ENCODE results near the gene CPO.
"Not testable (repeated sequence)": the region's sequence is repeated elsewhere in the genome, so short reads cannot be mapped to it uniquely, and the experiment has no call there.

Gene CPO

DNA sequence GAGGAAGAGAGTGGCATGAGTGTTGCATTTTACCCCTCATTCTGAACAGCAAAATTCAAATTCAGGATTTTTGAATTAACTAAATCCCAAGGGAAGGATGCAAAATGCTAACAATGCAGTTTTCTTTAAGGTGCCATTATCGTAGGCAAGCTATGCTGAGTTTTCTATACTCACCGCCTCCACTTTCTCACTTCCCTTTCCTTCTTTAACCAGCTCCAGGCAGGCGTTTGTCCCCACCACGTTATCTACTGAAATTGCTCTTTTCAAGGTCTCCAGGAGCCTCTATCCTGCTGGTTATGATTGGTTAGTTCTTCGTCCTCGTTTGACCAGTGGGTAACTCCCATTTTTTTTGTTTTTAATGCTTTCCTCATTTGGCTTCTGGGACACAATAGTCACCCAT lies 1.8 kb upstream of the CPO start:
- Histone ChIP-seq H3K27ac (ENCODE audit: insufficient read depth, low read length, poor library complexity, severe bottlenecking) (no peak overlapping the region), H3K9me3 (ENCODE audit: control insufficient read depth, low read length) (no peaks in the 10 kb centered on the region), H3K36me3 (ENCODE audit: control insufficient read depth, insufficient read depth, low read length) (no peaks in the 10 kb centered on the region), H3K4me1 (ENCODE audit: control insufficient read depth, insufficient read depth, low read length, poor library complexity, severe bottlenecking) (no peaks in the 10 kb centered on the region), H3K27me3 (replicated peaks; ENCODE audit: control insufficient read depth, insufficient read depth, low read length, poor library complexity, severe bottlenecking) (no peaks in the 10 kb centered on the region), H3K4me3 (ENCODE audit: insufficient read depth, low read depth, low read length, poor library complexity, severe bottlenecking) (no peak overlapping the region)
- no peak for DNase-seq

DNA sequence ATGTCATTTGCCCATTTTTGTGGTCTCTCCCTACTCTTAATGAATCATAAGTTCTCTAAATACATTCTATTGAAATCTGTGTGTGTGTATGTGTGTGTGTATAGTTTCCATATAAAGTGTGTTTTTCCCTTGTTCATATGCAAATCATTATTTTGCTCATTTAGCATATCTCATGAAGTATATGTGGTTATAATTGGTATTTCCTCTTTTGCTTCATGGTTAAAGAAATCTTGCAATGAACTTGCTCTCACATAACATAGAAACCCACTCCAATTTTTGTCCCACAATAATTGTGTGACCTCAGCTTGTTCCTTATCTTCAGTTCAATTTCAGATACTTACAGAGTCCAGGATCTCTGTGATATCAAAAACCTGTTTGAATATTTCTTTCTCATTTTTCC lies 1.2 kb downstream of the CPO start:
- Histone ChIP-seq H3K27me3 (replicated peaks; ENCODE audit: control insufficient read depth, insufficient read depth, low read length, poor library complexity, severe bottlenecking) (no peaks in the 10 kb centered on the region), H3K4me3 (ENCODE audit: insufficient read depth, low read depth, low read length, poor library complexity, severe bottlenecking) (no peak overlapping the region), H3K4me1 (ENCODE audit: control insufficient read depth, insufficient read depth, low read length, poor library complexity, severe bottlenecking) (no peaks in the 10 kb centered on the region), H3K36me3 (ENCODE audit: control insufficient read depth, insufficient read depth, low read length) (no peaks in the 10 kb centered on the region), H3K9me3 (ENCODE audit: control insufficient read depth, low read length) (no peaks in the 10 kb centered on the region), H3K27ac (ENCODE audit: insufficient read depth, low read length, poor library complexity, severe bottlenecking) (no peak overlapping the region)
- no peak for DNase-seq

DNA sequence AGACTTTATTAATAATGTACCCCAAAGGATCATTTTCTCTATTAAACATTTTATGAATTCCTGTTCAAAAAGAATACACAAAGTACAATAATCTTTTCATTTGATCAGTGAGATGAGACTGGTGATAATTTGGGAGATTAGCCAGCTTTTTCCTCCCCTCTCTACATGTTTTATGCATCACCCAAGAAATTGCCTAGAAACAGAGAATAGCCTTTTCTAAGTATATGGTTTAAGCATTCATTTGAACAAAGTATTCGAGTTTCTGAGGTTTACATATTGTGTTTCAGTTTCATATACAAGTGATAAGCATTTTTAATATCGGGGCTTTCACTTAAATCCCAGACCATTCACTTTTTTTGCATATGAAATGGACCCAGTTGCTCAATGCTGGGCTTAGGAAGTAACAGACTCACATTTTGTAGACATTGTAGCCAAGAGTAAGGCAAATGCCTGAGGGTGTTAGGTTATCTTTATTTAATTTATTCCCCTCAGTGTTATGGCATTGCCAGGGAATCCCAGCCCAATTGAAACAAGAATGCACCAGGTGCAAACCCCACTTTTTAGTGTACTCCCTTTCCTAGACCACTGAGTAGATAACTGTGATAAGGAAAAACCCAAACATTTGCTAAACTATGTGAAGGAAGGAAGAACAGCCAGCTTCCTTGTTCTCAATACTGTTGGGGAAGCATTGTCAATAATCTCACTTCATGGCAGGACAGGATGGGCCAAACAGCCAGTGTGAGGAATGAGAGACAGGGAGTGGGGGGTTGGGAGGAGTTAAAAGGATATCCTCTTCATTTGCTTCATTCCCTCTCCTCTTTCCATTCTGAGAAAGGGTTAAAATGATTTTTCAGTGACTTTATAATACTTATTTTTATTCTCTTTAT lies 3.5 kb downstream of the CPO start:
- H3K4me1 ChIP-seq (ENCODE audit: control insufficient read depth, insufficient read depth, low read length, poor library complexity, severe bottlenecking), result no peaks in the 10 kb centered on the region
- no peak overlapping the region for H3K27ac ChIP-seq (ENCODE audit: insufficient read depth, low read length, poor library complexity, severe bottlenecking)
- DNase-seq, result no peak
- no peak overlapping the region for H3K4me3 ChIP-seq (ENCODE audit: insufficient read depth, low read depth, low read length, poor library complexity, severe bottlenecking)
- H3K36me3 ChIP-seq (ENCODE audit: control insufficient read depth, insufficient read depth, low read length), result no peaks in the 10 kb centered on the region
- H3K9me3 ChIP-seq (ENCODE audit: control insufficient read depth, low read length), result no peaks in the 10 kb centered on the region
- no peaks in the 10 kb centered on the region for H3K27me3 ChIP-seq (replicated peaks; ENCODE audit: control insufficient read depth, insufficient read depth, low read length, poor library complexity, severe bottlenecking)

DNA sequence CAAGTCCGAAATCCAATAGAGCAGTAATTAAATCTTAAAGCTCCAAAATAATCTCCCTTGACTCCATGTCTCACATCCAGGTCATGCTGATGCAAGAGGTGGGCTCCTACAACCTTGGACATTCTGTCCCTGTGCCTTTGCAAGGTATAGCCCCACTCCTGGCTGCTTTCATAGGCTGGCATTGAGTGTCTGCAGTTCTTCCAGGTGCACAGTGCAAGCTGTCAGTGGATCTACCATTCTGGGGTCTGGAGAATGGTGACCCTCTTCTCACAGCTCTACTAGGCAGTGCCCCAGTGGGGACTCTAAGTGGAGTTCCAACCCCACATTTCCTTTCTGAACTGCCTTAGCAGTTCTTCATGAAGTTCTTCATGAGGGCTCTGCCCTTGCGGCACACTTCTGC lies 14.1 kb downstream of the CPO start:
- H3K4me3 ChIP-seq (ENCODE audit: insufficient read depth, low read depth, low read length, poor library complexity, severe bottlenecking); H3K9me3 ChIP-seq (ENCODE audit: control insufficient read depth, low read length); H3K36me3 ChIP-seq (ENCODE audit: control insufficient read depth, insufficient read depth, low read length); H3K27me3 ChIP-seq (replicated peaks; ENCODE audit: control insufficient read depth, insufficient read depth, low read length, poor library complexity, severe bottlenecking); DNase-seq; H3K27ac ChIP-seq (ENCODE audit: insufficient read depth, low read length, poor library complexity, severe bottlenecking); H3K4me1 ChIP-seq (ENCODE audit: control insufficient read depth, insufficient read depth, low read length, poor library complexity, severe bottlenecking): not testable (repeated sequence)

DNA sequence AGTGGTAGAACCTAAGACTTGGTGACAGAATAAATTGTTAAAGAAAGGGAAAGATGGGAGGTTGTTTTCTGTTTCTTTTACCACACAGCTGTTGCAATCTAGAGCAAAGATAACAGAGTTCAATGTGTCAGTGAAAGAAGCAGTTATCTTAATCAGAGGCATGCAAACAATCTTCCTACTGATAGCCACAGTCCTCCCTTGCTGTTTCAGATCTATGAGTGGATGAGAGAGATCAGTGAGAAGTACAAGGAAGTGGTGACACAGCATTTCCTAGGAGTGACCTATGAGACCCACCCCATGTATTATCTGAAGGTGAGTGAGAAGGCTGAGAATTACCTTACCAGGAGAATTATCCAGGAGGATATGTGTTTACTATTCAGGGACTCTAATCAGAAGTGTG lies 15.9 kb downstream of the CPO start:
- no peak overlapping the region for H3K27ac ChIP-seq (ENCODE audit: insufficient read depth, low read length, poor library complexity, severe bottlenecking)
- H3K4me3 ChIP-seq (ENCODE audit: insufficient read depth, low read depth, low read length, poor library complexity, severe bottlenecking), result no peak overlapping the region
- no peak for DNase-seq
- H3K27me3 ChIP-seq (replicated peaks; ENCODE audit: control insufficient read depth, insufficient read depth, low read length, poor library complexity, severe bottlenecking), result no peaks in the 10 kb centered on the region
- H3K9me3 ChIP-seq (ENCODE audit: control insufficient read depth, low read length), result no peaks in the 10 kb centered on the region
- no peaks in the 10 kb centered on the region for H3K4me1 ChIP-seq (ENCODE audit: control insufficient read depth, insufficient read depth, low read length, poor library complexity, severe bottlenecking)
- no peaks in the 10 kb centered on the region for H3K36me3 ChIP-seq (ENCODE audit: control insufficient read depth, insufficient read depth, low read length)

DNA sequence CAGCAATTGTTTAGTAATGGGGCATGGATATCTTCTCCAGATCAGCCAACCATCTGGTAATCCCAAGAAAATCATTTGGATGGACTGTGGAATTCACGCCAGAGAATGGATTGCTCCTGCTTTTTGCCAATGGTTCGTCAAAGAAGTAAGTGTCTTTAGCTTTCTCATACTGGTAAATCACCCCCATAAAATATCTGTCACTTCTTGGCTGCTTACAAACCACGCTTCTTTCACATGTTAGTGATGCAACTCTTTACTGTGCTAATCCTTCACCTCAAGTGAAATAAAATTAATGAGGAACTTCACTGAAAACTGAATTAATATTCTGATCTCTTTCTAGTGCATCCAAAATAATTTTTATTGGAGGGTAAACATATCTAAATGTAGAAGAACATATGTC lies 18.9 kb downstream of the CPO start:
- no peak for DNase-seq
- Histone ChIP-seq H3K36me3 (ENCODE audit: control insufficient read depth, insufficient read depth, low read length) (no peaks in the 10 kb centered on the region), H3K4me3 (ENCODE audit: insufficient read depth, low read depth, low read length, poor library complexity, severe bottlenecking) (no peak overlapping the region), H3K9me3 (ENCODE audit: control insufficient read depth, low read length) (no peaks in the 10 kb centered on the region), H3K27ac (ENCODE audit: insufficient read depth, low read length, poor library complexity, severe bottlenecking) (no peak overlapping the region), H3K27me3 (replicated peaks; ENCODE audit: control insufficient read depth, insufficient read depth, low read length, poor library complexity, severe bottlenecking) (no peaks in the 10 kb centered on the region), H3K4me1 (ENCODE audit: control insufficient read depth, insufficient read depth, low read length, poor library complexity, severe bottlenecking) (no peaks in the 10 kb centered on the region)

DNA sequence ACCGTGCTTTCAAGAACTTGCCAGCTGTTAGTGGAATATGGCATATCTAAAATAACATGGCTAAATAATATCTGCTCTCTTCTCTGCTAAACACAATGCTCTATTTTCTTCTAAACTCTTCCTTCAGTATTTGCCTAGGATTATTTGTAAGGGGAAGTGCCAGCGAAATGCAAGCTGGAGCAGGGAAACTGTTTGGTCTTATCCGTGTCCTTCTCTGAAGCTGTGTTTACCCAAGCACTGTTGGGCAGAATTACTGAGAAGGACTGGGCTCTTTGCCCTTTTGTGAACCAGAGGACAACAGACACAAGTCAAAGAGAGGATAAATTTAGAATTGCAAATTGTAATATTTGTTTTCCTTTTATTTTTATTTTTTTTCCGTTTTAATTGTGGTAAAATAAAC lies 23.6 kb downstream of the CPO start:
- Histone ChIP-seq H3K27me3 (replicated peaks; ENCODE audit: control insufficient read depth, insufficient read depth, low read length, poor library complexity, severe bottlenecking) (no peaks in the 10 kb centered on the region), H3K36me3 (ENCODE audit: control insufficient read depth, insufficient read depth, low read length) (no peaks in the 10 kb centered on the region), H3K27ac (ENCODE audit: insufficient read depth, low read length, poor library complexity, severe bottlenecking) (no peak overlapping the region), H3K4me1 (ENCODE audit: control insufficient read depth, insufficient read depth, low read length, poor library complexity, severe bottlenecking) (no peaks in the 10 kb centered on the region), H3K9me3 (ENCODE audit: control insufficient read depth, low read length) (no peaks in the 10 kb centered on the region), H3K4me3 (ENCODE audit: insufficient read depth, low read depth, low read length, poor library complexity, severe bottlenecking) (no peak overlapping the region)
- no peak for DNase-seq

DNA sequence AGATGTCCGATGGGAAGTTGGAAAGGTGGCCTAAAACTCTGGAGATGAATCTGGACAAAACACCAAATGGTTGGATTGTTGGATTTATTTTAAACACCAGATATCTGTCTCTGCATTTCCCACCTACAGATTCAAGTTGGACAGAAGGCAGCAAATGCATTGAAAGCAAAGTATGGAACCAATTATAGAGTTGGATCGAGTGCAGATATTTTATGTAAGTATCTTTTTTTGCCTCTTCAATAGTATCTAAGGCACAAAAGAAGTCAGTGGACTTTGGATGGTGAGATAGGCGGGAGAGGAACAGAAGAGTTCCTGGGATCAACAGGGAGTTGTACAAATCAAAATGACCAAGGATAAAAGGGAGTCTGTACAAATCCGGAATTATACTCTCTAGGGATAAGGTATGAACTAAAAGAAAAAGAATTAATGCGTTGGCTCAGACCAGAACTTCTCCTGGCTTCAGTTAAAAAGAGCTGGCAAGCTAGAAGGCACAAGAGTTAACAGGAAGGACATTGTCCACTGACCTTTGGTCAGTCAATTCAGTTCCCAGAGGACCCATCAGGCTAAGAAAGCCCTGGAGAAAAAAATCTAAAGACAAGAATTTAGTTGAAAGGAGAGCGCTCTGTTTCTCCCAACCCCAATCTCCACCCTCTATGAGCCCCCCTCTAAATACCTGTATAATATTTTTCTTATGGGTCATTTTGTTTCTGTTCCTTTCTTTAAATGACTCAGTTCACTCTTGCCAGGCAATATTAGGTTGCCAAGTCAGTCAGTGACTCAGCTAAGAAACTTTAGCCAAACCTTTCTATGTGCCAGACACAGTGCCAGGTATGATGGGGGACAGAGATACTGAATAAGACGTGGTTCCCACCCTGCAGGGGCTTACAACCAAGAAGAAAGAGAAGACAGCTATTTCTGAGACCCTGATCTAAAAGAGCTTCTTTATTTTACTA lies 29.1 kb downstream of the CPO start:
- Histone ChIP-seq H3K27me3 (replicated peaks; ENCODE audit: control insufficient read depth, insufficient read depth, low read length, poor library complexity, severe bottlenecking) (no peaks in the 10 kb centered on the region), H3K27ac (ENCODE audit: insufficient read depth, low read length, poor library complexity, severe bottlenecking) (no peak overlapping the region), H3K36me3 (ENCODE audit: control insufficient read depth, insufficient read depth, low read length) (no peaks in the 10 kb centered on the region), H3K9me3 (ENCODE audit: control insufficient read depth, low read length) (no peaks in the 10 kb centered on the region), H3K4me1 (ENCODE audit: control insufficient read depth, insufficient read depth, low read length, poor library complexity, severe bottlenecking) (no peaks in the 10 kb centered on the region), H3K4me3 (ENCODE audit: insufficient read depth, low read depth, low read length, poor library complexity, severe bottlenecking) (no peak overlapping the region)
- no peak for DNase-seq

DNA sequence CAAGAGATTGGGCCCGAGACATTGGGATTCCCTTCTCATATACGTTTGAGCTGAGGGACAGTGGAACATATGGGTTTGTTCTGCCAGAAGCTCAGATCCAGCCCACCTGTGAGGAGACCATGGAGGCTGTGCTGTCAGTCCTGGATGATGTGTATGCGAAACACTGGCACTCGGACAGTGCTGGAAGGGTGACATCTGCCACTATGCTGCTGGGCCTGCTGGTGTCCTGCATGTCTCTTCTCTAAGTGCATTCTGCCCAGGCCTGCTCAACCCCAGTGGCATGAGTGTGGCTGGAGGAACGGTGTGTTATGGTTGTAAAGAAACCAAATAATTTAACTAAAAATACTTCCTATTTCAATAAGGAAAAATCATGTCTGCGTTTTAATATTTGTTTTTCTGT lies 29.9 kb downstream of the CPO start:
- Histone ChIP-seq H3K36me3 (ENCODE audit: control insufficient read depth, insufficient read depth, low read length) (no peaks in the 10 kb centered on the region), H3K4me3 (ENCODE audit: insufficient read depth, low read depth, low read length, poor library complexity, severe bottlenecking) (no peak overlapping the region), H3K9me3 (ENCODE audit: control insufficient read depth, low read length) (no peaks in the 10 kb centered on the region), H3K27me3 (replicated peaks; ENCODE audit: control insufficient read depth, insufficient read depth, low read length, poor library complexity, severe bottlenecking) (no peaks in the 10 kb centered on the region), H3K4me1 (ENCODE audit: control insufficient read depth, insufficient read depth, low read length, poor library complexity, severe bottlenecking) (no peaks in the 10 kb centered on the region), H3K27ac (ENCODE audit: insufficient read depth, low read length, poor library complexity, severe bottlenecking) (no peak overlapping the region)
- no peak for DNase-seq

Data from effector memory CD4-positive, alpha-beta T cell (primary cell).